Right lobe of liver (tissue), 6 donors: ENCODE results near the gene TSPAN5. TPM values are rescaled to one million over a fixed set of nuclear protein-coding genes. Genes with fewer than 3 reads are reported as not detected.

ENCODE experiments used
- ATAC-seq, 4 donors: fragments of 200-7000 bp; cut with Tn5 transposase; one replicate each; pipeline ENCODE4 v1.9.1; 2020; ENCODE audit warnings: mild to moderate bottlenecking in 4 of 4, moderate library complexity in 4 of 4
- DNase-seq, 3 donors: peaks; one replicate each; pipeline ENCODE4 v3.0.0-alpha.2; 2020
- H3K27ac ChIP-seq, 3 donors: fragments of 200-600 bp; one replicate each; pipeline ENCODE4 v1.8.0; 2022
- H3K27me3 ChIP-seq, 2 donors: fragments of 200-600 bp; one replicate each; pipeline ENCODE4 v1.8.0; 2022
- H3K36me3 ChIP-seq, 4 donors: fragments of 200-600 bp; sonication (generic) in 1 of 4; one replicate each; pipeline versions ENCODE4 v1.5.1 to v1.8.0; 2017 to 2022; ENCODE audit warnings: control low read depth in 1 of 4
- H3K4me1 ChIP-seq, 4 donors: fragments of 200-600 bp; sonication (generic) in 1 of 4; one replicate each; pipeline versions ENCODE4 v1.5.1 to v1.8.0; 2017 to 2022; ENCODE audit warnings: control low read depth in 1 of 4
- H3K4me3 ChIP-seq, 3 donors: fragments of 200-600 bp; one replicate each; pipeline ENCODE4 v1.8.0; 2022
- H3K9me3 ChIP-seq, 4 donors: fragments of 200-600 bp; sonication (generic) in 1 of 4; one replicate each; pipeline versions ENCODE4 v1.5.1 to v1.8.0; 2017 to 2022; ENCODE audit warnings: control low read depth in 1 of 4
- POLR2A ChIP-seq: fragments of 450-650 bp; IDR thresholded peaks from one replicate; pipeline ENCODE4 v1.6.1; 2017; ENCODE audit warnings: antibody characterized with exemption, mild to moderate bottlenecking
- WGBS: methylation state at CpG from one replicate; pipeline ENCODE4 v1.1.6; 2018; ENCODE audit warnings: low coverage, low lambda C conversion rate; ENCODE audit not compliant: insufficient coverage; ENCODE audit errors: missing lambda C conversion rate; 5-methylcytosine and 5-hydroxymethylcytosine counted together
- intact Hi-C, 2 donors: fragments of 100-400 bp; cut with DNase I; formaldehyde crosslinking; loops; one replicate each; pipeline versions ENCODE4 v1.11.2 to v1.14.1; 2022
- total RNA-seq, 6 experiments: library from RNA; depleted of rRNA in 2 of 6; stranded (reverse); fragments of >200 nt in 2 of 6; fragmentation: NEBNext Ultra II Directional in 3 of 6; extraction: Animal tissue kit (Norgen Biotek cat#: 25700) in 3 of 6; gene quantifications; one replicate each; pipeline versions ENCODE4 v1.1.0 to v1.2.4, GENCODE V29; 2016 to 2023
- TF ChIP-seq, protein P1 (sequence below), 4 donors: fragments of 200-600 bp in 3 of 4; fragments of 450-650 bp in 1 of 4; IDR thresholded peaks; one replicate each; pipeline versions ENCODE4 v1.5.1 to v1.8.0; 2016 to 2022; ENCODE audit warnings: antibody characterized with exemption in 4 of 4, mild to moderate bottlenecking in 2 of 4
- donor health status: DM: no; HTN: yes; CAD: no.
- donor health status: DM: no; HTN: no; CAD: no.
- donor health status: DM: no; HTN: no; CAD: no.
- donor health status: DM: no; HTN: yes; CAD: no.
- donor health status: DM: no; HTN: yes; CAD: no.

TSPAN5 gene
- total RNA-seq, 6 experiments from 2014 or later = 0.12 to 1.2 (median 0.50) TPM

DNA sequence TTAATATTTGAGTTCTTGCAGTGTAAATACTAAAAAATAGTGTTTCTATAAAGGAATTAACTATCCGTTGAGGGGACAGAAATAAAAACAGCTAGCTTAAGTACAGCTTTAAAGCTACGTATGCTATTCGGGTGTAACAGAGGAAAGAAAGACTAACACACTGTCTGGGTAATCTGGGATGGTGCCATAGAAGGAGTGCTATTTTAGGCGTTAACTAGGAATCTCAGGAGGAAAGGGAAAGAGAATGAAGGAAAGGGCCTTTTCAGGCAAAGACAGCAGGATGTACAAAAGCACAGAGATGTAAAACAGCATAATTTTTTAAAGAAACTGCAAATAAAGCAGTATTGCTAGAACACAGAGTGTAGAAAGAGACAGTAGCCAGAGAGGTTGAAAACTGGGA is 235.4 kb downstream of the TSPAN5 start:
- ATAC-seq = no peak
- no peaks in the 10 kb centered on the region for H3K4me1 ChIP-seq
- intact Hi-C loops = no loop called here
- WGBS = 83% methylated on average over 4 of the region's 4 CpGs
- H3K4me3 ChIP-seq = no peak overlapping the region
- no peak for TF ChIP-seq POLR2A
- TF ChIP-seq, protein P1, sequence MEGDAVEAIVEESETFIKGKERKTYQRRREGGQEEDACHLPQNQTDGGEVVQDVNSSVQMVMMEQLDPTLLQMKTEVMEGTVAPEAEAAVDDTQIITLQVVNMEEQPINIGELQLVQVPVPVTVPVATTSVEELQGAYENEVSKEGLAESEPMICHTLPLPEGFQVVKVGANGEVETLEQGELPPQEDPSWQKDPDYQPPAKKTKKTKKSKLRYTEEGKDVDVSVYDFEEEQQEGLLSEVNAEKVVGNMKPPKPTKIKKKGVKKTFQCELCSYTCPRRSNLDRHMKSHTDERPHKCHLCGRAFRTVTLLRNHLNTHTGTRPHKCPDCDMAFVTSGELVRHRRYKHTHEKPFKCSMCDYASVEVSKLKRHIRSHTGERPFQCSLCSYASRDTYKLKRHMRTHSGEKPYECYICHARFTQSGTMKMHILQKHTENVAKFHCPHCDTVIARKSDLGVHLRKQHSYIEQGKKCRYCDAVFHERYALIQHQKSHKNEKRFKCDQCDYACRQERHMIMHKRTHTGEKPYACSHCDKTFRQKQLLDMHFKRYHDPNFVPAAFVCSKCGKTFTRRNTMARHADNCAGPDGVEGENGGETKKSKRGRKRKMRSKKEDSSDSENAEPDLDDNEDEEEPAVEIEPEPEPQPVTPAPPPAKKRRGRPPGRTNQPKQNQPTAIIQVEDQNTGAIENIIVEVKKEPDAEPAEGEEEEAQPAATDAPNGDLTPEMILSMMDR (IDR thresholded peaks at IDR 0.05) = no peak
- H3K27me3 ChIP-seq = no peaks in the 10 kb centered on the region
- no peak overlapping the region for H3K27ac ChIP-seq
- no peaks in the 10 kb centered on the region for H3K9me3 ChIP-seq
- no peak for DNase-seq
- peaks cover 0 to 10% (median 4%) of the 10 kb centered on the region in 4 donors for H3K36me3 ChIP-seq

DNA sequence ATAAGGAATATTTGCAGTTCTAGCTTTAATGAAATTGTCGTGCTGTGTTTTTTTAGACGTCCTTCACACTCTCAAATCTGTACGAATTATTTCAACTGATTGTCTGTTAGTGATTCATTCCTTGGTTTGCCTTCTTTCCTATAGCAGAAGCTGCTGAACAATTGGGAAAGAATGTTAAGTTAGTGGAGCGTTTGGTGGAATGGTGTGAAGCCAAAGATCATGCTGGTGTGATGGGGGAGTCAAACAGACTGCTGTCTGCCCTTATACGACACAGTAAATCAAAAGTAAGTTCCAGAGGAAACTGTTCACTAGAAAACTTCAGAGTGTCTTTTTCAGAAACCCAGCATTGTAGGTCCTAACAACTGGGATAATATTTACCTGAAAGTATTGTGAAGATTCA is 237.3 kb downstream of the TSPAN5 start:
- Histone ChIP-seq H3K4me1 (no peaks in the 10 kb centered on the region), H3K4me3 (no peak overlapping the region), H3K27ac (no peak overlapping the region), H3K9me3 (no peaks in the 10 kb centered on the region), H3K27me3 (no peaks in the 10 kb centered on the region), H3K36me3 (peaks cover 0 to 17% (median 4%) of the 10 kb centered on the region in 4 donors)
- no peak for ATAC-seq
- intact Hi-C loops = no loop called here
- WGBS = 94% methylated on average over 5 of the region's 5 CpGs
- TF ChIP-seq POLR2A = no peak
- TF ChIP-seq, protein P1 (IDR thresholded peaks at IDR 0.05) = no peak
- no peak for DNase-seq
